Measurements from ENCODE around the gene RIPOR1.

DNA sequence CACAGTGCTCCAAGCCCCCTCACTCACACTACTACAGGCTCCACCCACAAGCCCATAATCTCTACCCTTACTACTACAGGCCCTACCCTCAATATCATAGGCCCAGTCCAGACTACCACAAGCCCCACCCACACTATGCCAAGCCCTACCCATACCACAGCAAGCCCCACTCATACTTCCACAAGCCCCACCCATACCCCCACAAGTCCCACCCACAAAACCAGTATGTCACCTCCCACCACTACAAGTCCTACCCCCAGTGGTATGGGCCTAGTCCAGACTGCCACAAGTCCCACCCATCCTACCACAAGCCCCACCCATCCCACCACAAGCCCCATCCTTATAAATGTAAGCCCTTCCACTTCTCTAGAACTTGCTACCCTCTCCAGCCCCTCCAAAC, 13.8 kb downstream of the RIPOR1 start:
- TF ChIP-seq POLR2A (IDR thresholded peaks at IDR 0.05; ENCODE audit: low read length), result no peak
- no peak for TF ChIP-seq GATA1 (IDR thresholded peaks at IDR 0.05; ENCODE audit: low read depth, low read length)
